HG02885 (cell line): ENCODE measurements around the gene KCNMA1.

Source experiments
- ATAC-seq: cut with Tn5 transposase; IDR thresholded peaks from one replicate; pipeline ENCODE4 v1.9.1; 2021; ENCODE audit warnings: mild to moderate bottlenecking; ENCODE audit not compliant: unreplicated experiment, poor library complexity

Gene KCNMA1

DNA sequence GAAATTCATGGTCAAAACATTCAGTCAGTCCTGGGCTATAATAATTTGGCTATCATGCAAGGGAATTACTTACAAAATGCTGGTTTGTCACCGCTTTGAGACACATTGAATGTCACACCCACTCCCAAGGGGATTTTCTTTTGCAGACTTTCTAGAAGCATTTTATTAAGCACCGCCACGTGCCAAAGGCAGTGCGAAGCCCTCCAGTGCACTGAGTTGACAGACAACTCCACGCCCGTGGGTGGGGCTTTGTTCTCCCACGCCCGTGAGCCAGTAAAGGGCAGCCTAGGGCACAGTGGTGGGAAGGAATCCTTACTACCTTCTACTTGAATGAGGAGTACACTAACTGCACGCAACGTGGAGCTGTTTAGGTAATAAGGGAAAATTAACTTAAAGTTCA, 515.8 kb downstream of the KCNMA1 start:
- ATAC-seq, result no peak

DNA sequence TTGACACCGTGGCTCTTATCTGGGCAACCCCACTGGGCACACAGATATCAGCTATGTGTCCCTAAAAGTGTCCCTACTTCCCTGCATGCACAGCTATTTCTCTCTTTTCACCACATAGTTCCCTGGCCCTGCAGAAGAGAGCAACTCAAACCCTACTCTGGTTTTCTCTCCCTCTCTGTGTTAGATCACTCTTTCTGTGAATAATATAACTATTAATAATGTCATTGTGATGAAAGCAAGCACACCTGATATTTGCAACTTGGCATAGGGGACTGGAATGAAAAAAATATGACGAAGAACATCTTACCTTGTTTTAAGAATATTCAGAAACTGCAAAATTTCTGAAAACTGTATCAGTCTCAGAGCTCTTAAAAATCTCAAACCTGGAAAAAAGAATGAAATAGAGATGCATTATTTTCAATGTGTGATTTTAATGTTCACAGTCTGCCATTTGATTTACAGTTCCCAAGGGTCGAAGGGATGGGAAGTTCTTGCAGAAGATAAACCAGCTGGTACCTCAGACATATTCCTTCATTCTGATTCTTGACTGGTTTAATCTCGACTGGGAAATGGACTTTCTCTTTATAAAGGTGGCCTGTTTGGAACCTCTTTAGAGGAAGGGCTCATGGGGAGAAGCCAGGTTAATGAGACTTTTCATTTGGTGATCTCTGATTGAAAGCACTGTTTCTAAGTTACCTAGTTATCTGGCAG, 516.8 kb downstream of the KCNMA1 start:
- ATAC-seq, result no peak

DNA sequence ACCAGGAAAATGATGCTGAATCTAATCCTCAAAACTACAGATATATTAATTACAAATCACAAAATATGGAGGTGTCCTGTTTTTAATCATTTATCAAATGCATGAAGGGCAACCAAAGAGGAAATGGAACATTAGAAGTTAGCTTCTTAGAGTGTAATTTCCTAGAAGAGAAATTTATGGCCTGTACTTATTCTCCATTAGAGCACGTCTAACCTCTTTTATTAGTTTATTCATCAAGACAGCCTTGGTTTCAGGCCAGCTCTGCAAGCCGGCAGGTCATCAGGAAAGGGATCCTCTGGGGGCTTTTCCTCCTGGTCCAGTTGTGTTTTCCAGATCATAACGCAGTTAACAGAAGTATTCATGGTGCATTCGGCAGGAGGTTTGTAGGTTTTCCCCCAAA, 517.6 kb downstream of the KCNMA1 start:
- no peak for ATAC-seq

DNA sequence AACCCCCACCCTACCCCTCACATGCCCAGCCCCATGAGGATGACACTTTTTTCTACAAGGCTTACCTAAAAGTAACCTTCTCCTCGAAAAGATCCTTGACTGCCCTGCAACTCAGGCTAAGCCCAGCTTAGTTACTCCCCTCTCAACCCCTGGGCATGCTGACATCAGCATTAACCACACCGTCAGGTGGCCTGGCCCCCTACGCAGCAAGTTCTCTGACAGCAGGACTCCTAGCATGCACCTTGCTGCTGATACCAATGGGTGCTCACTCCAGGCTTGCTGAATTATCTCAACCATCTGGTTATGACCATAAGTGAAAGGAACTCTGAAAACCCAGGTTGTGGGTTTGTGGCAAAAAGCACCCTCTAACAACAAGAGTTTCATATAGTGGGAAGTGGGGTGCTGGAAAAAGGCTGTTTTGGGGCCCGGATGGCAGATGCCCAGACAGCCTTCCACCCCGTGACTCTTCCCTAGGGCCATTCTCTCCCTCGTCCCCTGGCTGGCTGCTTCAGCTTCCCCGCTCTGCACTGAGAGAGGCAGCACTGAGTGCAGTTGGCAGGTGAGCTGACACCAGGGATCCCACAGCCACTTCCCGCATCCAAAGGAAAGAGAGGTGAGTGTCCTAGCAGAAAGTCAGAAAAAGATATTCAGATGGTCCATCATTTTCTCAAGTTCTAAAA, 518.9 kb downstream of the KCNMA1 start:
- no peak for ATAC-seq

DNA sequence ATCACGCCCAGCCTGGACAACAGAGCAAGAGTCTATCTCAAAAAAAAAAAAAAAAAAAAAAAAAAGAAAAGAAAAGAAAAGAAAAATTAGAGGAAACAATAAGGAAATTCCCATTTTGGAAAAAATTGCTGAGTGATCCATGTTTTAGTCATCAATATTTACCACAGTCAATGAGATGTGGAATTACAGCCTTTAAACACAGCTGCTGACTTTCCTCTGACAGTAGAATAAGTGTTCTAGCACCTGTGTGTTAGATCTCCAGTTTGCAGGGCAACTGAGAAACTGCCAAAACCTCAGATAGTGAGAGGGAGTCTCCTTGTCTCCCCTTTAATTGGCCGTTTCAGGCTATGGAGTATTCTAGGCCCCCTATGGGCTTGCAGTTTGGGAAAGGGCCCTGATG, 520.1 kb downstream of the KCNMA1 start:
- no peak for ATAC-seq

DNA sequence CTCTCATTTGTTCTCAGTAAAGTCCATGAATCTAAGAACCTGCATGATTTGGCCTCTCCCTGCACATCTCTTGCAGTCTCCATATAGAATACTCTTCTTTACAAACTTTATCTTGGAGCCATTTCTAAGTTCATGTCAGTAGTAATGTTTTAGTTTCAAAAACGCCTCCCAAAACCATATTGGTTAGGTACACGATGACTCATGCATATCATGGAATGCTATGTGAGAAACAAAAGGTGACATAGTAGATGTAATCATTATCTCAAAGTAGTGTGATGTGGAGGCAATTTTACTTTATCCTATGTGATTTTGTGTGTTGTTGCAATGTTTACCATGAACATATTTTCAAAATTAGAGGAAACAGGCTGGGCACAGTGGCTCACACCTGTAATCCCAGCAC, 520.7 kb downstream of the KCNMA1 start:
- no peak for ATAC-seq

DNA sequence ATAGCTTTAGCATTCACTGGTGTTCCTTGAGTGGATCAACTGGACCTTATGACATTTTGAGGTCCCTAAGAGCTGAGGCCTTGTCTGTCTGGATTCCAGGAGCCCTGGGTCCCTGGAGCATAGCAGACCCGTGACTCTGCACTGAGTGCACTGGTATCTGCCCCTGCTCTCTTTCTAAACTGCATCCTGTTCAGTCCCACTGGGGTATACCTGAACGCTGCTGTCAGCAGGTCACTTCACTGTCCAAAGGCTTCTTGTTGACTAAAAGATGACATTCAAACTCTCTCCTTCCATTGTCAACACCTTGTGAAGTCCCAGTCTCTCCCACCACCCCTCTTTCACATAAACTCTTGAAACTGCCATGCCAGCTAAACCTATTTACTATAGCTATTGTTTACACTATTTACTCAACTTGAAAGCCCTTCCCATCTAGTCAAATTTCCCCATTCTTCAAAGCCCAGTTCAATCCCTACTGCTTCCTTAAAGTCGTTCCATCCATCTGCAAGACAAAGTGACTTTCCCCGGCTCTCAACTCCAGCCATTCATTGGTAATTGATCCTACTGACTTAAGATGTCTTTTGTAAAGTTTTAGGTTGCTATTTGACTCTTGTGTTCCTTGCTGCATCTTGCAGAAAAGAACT, 523.3 kb downstream of the KCNMA1 start:
- no peak for ATAC-seq

DNA sequence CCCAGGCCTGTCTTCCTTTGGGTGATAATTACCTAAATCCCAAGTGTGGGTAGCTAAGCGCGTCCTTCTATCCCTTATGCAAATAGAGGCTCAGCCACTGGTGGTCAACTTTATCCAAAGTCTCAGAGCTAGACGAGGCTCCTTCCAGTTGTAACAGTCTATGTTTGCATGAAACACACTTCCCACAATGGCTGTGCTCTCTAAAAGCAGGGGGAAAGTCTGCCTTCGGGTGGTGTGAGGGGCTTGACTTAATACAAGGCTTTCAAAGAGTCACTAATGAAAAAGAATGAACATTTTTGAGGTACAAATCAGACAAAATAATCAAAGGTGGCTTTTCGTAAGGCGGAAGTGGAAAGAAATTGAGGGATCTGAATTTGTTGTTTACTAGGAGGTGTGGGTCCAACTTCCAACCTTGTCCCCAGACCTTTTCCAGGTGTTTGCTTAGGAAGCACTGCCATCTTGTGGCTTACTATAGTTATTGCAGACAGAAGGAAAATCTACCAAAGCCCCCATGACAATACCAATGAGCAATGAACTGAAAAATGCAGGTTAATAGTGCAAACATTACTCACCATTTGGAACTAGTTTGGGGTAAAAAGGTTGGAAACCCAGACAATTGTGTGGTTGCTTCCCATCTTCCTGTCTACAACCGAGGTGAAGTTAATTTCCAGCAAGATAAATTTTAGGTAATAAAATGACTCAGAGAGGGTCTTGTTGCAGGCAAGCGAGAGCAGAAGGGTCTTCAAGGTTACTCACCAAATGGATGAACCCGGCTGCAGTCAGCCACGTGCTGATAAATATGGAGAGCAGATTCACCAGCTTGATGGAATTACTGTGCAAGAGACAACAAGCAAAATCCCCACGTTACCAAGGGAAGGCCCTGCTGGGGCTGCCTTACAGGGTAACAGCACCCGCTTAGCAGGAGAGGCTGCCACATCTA, 525.7 kb downstream of the KCNMA1 start:
- ATAC-seq, result no peak

DNA sequence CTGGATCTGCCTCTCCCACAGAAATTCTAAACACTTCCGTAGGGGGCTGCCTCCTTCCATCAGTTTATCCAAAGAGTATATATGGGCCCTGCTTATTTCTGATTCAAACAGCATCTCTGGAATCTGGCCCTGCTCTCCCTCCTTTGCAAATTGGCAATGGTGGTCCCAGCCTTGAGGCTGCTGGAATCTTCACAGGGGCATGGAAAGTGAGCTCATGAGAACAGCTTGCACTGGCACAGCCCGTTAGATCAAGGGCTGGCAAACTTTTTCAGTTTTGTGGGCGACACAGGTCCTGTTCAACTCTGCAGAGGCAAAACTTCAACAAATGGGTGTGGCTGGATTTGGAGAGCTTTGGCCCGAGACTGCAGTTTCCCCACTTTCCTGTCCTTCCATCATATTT, 526.9 kb downstream of the KCNMA1 start:
- ATAC-seq, result no peak

DNA sequence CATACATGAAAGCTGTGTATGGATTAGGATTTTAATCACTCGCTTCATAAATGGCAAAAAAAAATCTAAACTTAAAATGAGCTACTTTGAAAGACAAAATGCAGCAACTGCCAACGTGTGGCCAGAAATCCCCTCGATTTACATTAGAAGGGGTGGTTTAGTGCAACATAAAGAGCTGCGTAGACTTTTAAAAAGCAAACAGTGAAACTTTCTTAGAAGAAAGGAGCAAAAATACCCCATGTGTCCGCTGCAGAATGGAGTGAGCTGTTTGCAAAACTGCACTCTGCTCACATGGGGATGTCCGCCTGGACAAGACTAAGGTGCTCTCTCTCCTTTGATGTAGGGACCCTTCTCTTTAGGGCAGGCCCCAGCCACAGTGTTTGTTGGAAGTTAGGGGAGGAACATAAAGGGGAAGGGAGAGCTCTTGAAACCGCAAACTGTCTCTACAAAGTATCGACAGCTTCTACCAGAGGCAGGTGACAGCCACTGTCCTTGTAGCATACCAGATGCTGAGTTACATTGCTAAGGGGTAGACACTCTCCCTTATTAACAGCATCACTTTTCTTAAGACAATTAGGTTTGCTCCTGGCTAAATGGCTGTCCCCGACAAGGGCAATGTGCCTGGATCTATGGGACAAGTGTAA, 528.1 kb downstream of the KCNMA1 start:
- ATAC-seq, result no peak

DNA sequence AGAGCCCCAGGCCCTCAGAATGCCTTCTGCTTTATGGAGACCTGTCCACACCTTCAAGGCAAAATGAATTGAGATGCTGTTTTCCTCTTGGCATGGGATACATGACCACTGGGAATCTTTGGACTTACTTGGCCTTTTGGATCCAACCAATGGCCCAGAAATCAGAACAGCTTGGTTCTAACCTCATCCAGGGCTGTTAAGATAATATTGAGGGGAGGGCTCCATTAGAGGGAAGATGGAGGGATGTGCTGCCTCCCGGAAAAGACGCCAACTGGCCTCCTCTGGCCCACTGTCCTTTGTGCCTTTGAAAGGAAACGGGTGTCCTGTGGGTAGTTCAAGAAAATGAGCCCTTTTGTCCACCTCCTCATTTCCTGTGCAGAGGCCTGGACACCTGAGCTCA, 530.9 kb downstream of the KCNMA1 start:
- no peak for ATAC-seq

DNA sequence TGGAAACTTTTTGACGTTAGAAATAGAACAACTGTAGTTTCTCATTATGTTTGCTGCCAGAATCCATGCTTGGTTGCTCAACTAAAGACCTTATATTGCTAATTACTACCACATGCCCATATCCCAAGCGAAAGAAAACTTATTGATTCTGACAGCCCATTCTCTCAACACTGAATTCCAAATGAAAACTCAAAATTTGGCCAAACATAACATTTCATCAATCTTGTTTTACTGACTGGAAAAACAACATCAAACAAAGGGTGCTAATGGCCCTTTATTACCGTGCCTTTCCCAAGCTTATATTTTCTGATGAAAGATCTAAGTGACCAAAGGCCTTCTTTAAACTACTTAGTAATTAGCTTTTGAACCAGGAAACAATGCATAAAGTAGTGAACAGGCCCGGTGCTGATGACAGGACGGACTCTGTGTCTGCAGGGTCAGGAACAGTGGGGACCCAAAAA, 531.8 kb downstream of the KCNMA1 start:
- ATAC-seq, result no peak

DNA sequence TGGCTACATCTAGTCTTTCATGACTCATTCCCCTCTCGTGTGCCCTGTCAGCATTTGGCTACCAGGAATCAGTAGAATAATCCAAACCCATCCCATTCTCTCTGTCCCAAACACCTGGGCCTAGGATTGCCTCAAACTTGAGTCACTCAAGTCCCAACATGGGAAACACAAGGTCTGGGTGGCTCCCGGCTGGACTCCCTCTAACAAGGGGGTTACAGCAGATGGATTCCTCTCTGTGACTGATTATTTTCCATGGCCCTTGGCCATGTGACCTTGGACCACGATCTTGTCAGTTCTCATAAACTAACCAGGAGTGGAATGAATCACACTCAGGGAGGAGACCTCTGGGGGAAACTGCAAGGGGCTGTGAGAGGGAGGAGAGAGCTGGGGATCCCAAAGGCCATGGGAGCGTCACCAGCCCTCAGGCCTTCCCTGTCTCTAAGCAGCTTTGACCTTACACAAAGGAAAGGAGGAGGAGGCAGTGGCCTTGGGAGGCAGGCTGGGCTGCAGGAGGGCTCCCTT, 533.1 kb downstream of the KCNMA1 start:
- no peak for ATAC-seq

DNA sequence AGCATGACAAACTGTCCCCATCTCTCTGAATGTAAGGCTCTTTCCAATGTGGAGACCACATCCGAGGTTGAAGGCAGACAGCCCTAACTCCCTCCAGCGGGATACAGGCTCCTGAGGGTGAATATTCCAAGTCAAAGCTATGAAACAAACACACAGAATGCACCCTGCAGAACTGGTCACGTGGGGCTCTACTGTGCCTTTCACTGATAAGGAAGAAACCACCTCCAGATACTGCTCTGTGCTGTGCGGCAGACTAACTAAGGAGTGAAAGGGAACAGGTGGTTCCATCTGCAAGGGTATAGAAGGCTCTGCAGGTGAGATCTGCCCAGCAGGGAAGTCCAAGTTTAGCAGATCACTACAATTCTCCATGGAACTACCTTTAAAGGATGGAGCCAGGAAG, 534.4 kb downstream of the KCNMA1 start:
- ATAC-seq, result no peak

DNA sequence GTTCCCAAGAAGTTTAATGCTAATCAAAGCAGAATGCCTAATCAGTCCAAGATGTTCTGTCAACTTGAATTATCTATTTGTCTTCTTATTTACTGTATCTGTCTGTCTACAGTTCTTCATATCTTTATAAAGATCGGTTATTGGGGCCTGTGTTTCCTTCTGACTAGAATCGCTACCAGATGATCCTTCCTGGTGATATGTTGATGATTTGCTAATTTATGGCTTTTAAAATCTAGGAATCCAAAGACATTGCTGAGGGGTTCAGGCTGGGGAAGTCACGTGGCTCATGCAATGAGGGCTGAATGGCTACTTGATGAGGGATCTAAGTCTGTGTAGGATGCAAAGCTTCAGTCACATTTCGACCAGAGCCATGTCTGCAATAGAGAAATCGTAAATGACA, 536.3 kb downstream of the KCNMA1 start:
- ATAC-seq, result no peak

DNA sequence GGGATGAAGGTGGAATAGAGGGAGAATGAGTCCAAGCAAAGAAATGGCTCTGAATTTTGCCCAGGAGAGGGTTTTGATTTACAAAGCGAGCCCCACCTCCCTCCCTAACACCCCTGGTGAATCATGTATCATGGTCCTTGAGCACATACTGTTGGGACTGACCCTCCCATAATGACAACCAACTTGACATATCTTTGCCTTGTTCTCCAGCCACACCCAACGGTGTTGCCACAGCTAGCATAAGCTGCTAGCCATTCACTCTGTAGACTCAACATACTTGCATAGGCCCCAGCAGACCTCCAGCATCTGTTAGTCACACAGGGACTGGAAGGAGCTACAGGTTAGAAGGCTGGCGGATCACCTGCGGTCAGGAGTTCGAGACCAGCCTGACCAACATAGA, 538.5 kb downstream of the KCNMA1 start:
- no peak for ATAC-seq

DNA sequence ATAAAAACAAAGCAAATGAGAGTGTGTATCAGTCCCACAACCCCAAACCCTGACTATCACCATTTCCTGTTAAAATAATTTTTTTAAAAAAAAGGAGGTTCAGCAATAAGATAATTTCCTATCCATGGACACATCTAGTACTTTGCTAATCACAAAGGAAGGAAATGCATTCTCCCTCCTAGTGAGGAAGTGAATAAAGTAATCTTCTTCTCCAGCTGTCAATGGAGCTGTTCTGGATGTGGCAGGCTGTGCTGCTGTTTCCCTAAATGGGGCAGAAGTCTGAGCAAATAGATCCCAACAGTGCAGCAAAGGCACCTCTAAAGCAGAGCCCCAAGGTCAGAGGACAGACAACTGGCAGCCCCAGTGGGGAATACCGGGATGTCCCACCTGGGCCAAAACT, 540.0 kb downstream of the KCNMA1 start:
- ATAC-seq, result no peak

DNA sequence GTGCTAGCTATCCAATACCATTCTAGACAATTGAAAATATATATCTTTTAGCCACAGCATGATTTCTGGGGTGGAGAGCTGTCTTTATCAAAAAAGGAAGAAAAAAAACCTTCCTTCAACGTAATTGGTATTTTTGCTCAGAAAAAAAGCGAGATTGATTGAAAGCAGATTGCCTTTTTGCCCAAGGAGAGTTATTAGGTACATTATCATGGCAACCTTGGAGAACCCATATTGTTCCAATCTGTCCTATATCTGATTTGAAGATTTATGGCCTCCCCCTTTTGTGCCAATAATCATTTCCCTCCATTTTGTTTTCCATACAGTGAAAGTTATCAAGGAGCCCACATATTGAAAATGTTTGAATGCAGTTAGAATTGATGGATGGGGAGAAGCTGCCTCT, 544.5 kb downstream of the KCNMA1 start:
- ATAC-seq, result no peak

DNA sequence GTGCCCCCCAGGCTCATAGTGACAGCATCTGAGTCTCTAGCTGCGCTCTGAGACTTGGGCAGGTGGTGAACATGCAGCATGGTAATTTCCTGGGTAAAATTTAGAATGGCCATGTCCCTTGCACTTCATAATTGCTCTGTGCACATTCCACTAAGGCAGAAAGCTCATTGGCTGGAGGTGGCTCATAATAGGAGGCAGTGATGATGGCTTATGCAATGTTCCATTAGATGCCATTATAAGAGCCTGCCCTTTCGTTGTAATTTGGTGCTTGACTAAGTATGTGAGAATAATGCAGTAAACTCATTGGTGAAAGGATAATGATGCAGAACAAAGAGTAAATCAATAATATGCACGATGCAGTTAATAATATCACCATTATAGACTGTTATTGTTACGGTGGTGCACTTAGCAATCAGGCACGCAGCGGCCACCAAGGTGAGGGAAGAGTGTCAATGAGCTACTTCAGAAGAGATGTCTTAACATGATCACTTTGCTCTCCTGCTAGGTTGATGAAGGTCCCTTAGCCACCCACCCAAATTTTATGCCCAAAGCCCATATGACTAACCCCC, 545.9 kb downstream of the KCNMA1 start:
- ATAC-seq, result no peak
